K562 (cell line): ENCODE measurements around the gene CTDNEP1. TPM values are rescaled to one million over a fixed set of nuclear protein-coding genes. Genes with fewer than 3 reads are reported as not detected.

Source experiments
- ATAC-seq: fragments of 200-7000 bp; cut with Tn5 transposase; 3 replicates; pipeline ENCODE4 v1.9.1; 2020; ENCODE audit warnings: moderate library complexity
- BruUV-seq: library from RNA; stranded (reverse); fragments of 400-500 nt; replicated peaks from 2 replicates; lab custom pipeline; 2021; lab: Mats Ljungman, UMichigan
- CTCF ChIA-PET: fragments of 300-600 bp; formaldehyde crosslinking; extraction: SDS; loops from one replicate; lab custom pipeline; 2021; ENCODE audit warnings: low intra/inter-chr PET ratio; lab: Yijun Ruan, JAX
- POLR2A ChIA-PET: fragments of 300-600, 350-650 bp; sonication (Branson Sonifier 250); formaldehyde crosslinking; extraction: SDS; loops from one replicate; lab custom pipeline; 2021; ENCODE audit warnings: antibody characterized with exemption, inconsistent platforms; lab: Yijun Ruan, JAX
- DNase-seq, 4 experiments: peaks; one replicate each; pipeline versions ENCODE4 v3.0.0 to v3.0.0-alpha.2; 2011 to 2018; ENCODE audit warnings: low spot score in 3 of 4, mixed read lengths in 3 of 4; ENCODE audit errors: extremely low read depth in 1 of 4
- FAIRE-seq: peaks from 2 replicates; lab custom pipeline; 2011; peaks lifted over from hg19 to GRCh38; lab: Jason Lieb, UNC
- H2AFZ ChIP-seq: 2 replicates; pipeline ENCODE4 v1.6.0; 2011; ENCODE audit warnings: low read depth, low read length, control low read depth, inconsistent platforms
- H3K27ac ChIP-seq: fragments of 200-600 bp; 3 replicates; pipeline ENCODE4 v1.8.0; 2011; ENCODE audit warnings: low read depth, mild to moderate bottlenecking, control low read depth, inconsistent platforms, low read length, moderate library complexity, mixed read lengths; ENCODE audit errors: extremely low read depth
- H3K27me3 ChIP-seq, 2 experiments: fragments of 300-600 bp in 1 of 2; 2 replicates in 1 of 2; 3 replicates in 1 of 2; pipeline versions ENCODE4 v1.6.0 to v1.8.0; 2011; ENCODE audit warnings: inconsistent platforms in 2 of 2, low read length in 2 of 2, mild to moderate bottlenecking in 1 of 2, mixed read lengths in 1 of 2, moderate library complexity in 1 of 2; ENCODE audit not compliant: control insufficient read depth in 2 of 2, insufficient read depth in 2 of 2
- H3K36me3 ChIP-seq: fragments of 300-600 bp; 3 replicates; pipeline ENCODE4 v1.8.0; 2011; ENCODE audit warnings: mild to moderate bottlenecking, low read length, inconsistent platforms; ENCODE audit not compliant: control insufficient read depth, insufficient read depth
- H3K4me1 ChIP-seq, 2 experiments: fragments of 200-600 bp in 1 of 2; replicated peaks in 1 of 2; 2 replicates in 1 of 2; 3 replicates in 1 of 2; pipeline versions ENCODE4 v1.5.1 to v1.8.0; 2011; ENCODE audit warnings: inconsistent platforms in 2 of 2, low read length in 2 of 2, mild to moderate bottlenecking in 1 of 2, mixed read lengths in 1 of 2, moderate library complexity in 1 of 2; ENCODE audit not compliant: control insufficient read depth in 2 of 2, insufficient read depth in 2 of 2
- H3K4me2 ChIP-seq: 2 replicates; pipeline ENCODE4 v1.6.1; 2011; ENCODE audit warnings: low read length, control low read depth, inconsistent platforms, mixed read lengths; ENCODE audit not compliant: insufficient read depth
- H3K4me3 ChIP-seq: fragments of 200-600 bp; sonication (generic), shearing (Covaris generic); 2 replicates; pipeline ENCODE4 v1.5.1; 2016; ENCODE audit warnings: control low read depth, inconsistent platforms
- H3K79me2 ChIP-seq: fragments of 200-600 bp; 3 replicates; pipeline ENCODE4 v1.8.0; 2011; ENCODE audit warnings: low read length, inconsistent platforms; ENCODE audit not compliant: control insufficient read depth, insufficient read depth
- H3K9ac ChIP-seq, 2 experiments: 2 replicates each; pipeline versions ENCODE4 v1.6.0 to v1.6.1; 2011; ENCODE audit warnings: low read depth in 2 of 2, low read length in 2 of 2, control low read depth in 1 of 2, inconsistent platforms in 1 of 2, mild to moderate bottlenecking in 1 of 2, mixed read lengths in 1 of 2; ENCODE audit not compliant: insufficient read depth in 1 of 2
- H3K9me1 ChIP-seq: one replicate; pipeline ENCODE4 v1.6.0; 2011; ENCODE audit warnings: inconsistent platforms, mild to moderate bottlenecking, low read length, moderate library complexity; ENCODE audit not compliant: control insufficient read depth, insufficient read depth
- H3K9me3 ChIP-seq: replicated peaks from 2 replicates; pipeline ENCODE4 v1.5.1; 2011; ENCODE audit warnings: low read depth, low read length, inconsistent platforms; ENCODE audit not compliant: control insufficient read depth, insufficient read depth
- H4K20me1 ChIP-seq: replicated peaks from 2 replicates; pipeline ENCODE4 v1.6.1; 2011; ENCODE audit warnings: low read length, inconsistent platforms, mixed read lengths; ENCODE audit not compliant: control insufficient read depth, insufficient read depth
- ATF6 ChIP-seq: sonication (generic); formaldehyde crosslinking; IDR thresholded peaks from 2 replicates; pipeline ENCODE4 v1.4.0; 2020; ENCODE audit warnings: mild to moderate bottlenecking, missing genetic modification reagents
- ELF4 ChIP-seq: fragments of 450-650 bp; formaldehyde crosslinking; IDR thresholded peaks from 2 replicates; pipeline ENCODE4 v1.4.0; 2022; ENCODE audit warnings: missing genetic modification characterization
- FOXJ2 ChIP-seq: fragments of 200-800 bp; sonication (Bioruptor generic); IDR thresholded peaks from 2 replicates; pipeline ENCODE4 v1.6.1; 2016; ENCODE audit warnings: missing genetic modification characterization, missing compliant biosample characterization
- GTF2A2 ChIP-seq: IDR thresholded peaks from 2 replicates; pipeline ENCODE4 v1.6.1; 2016; ENCODE audit warnings: mild to moderate bottlenecking, missing genetic modification characterization, missing compliant biosample characterization
- MXD1 ChIP-seq: fragments of 250-450 bp; sonication (Bioruptor Pico); IDR thresholded peaks from 2 replicates; pipeline ENCODE4 v1.8.0; 2021; ENCODE audit warnings: borderline replicate concordance, mild to moderate bottlenecking, moderate library complexity; ENCODE audit not compliant: poor library complexity, severe bottlenecking
- PML ChIP-seq: IDR thresholded peaks from 2 replicates; pipeline ENCODE4 v1.6.1; 2012; ENCODE audit warnings: low read length, inconsistent platforms
- POLR2A ChIP-seq: fragments of 450-650 bp; conservative IDR thresholded peaks from 2 replicates; pipeline ENCODE4 v1.6.1; 2016
- POLR2AphosphoS2 ChIP-seq: IDR thresholded peaks from 2 replicates; pipeline ENCODE4 v1.6.1; 2012; ENCODE audit warnings: low read length, improper control_type of control experiment
- POLR2AphosphoS5 ChIP-seq: IDR thresholded peaks from 2 replicates; pipeline ENCODE4 v1.6.1; 2011; ENCODE audit warnings: mild to moderate bottlenecking, low read depth, low read length, moderate library complexity; ENCODE audit not compliant: control insufficient read depth, insufficient read depth
- RBFOX2 ChIP-seq: fragments of 200-400 bp; formaldehyde crosslinking; IDR thresholded peaks from 2 replicates; pipeline ENCODE4 v1.6.1; 2017; ENCODE audit warnings: low read depth, mild to moderate bottlenecking, low read length, moderate library complexity
- ZBTB2 ChIP-seq: fragments of 450-650 bp; IDR thresholded peaks from 2 replicates; pipeline ENCODE4 v1.6.1; 2016; ENCODE audit warnings: antibody characterized with exemption
- ZNF431 ChIP-seq: sonication (generic); formaldehyde crosslinking; IDR thresholded peaks from 2 replicates; pipeline ENCODE4 v1.8.0; 2022; ENCODE audit warnings: mild to moderate bottlenecking, missing genetic modification reagents
- ZNF436 ChIP-seq: fragments of 250-450, 450-650 bp; sonication (Bioruptor Pico); formaldehyde crosslinking; IDR thresholded peaks from 2 replicates; pipeline ENCODE4 v1.7.0; 2020; ENCODE audit warnings: mild to moderate bottlenecking
- WGBS: fragments of 100-300 bp; shearing (Covaris generic); methylation state at CpG from one replicate; pipeline ENCODE4 v1.1.6; 2016; ENCODE audit warnings: low coverage, mixed read lengths; ENCODE audit not compliant: insufficient coverage; ENCODE audit errors: missing lambda C conversion rate; 5-methylcytosine and 5-hydroxymethylcytosine counted together
- in situ Hi-C: fragments of 300-500 bp; cut with MboI; formaldehyde crosslinking; loops from 4 replicates; pipeline ENCODE4 v1.15.0; 2018; ENCODE audit warnings: inconsistent platforms, mixed read lengths
- intact Hi-C: fragments of 100-400 bp; cut with micrococcal nuclease; formaldehyde crosslinking; loops from 2 replicates; pipeline ENCODE4 v1.14.2; 2022
- polyA plus RNA-seq, 8 experiments: library from polyadenylated mRNA; depleted of rRNA in 4 of 8; stranded (reverse) in 5 of 8; unstranded in 3 of 8; fragments of >200 nt; fragmentation: Nextera tagmentation in 2 of 8; fragmentation: Illumina TruSeq in 1 of 8; extraction: Ambion mirVana in 2 of 8; extraction: Trizol in 1 of 8; gene quantifications; 2 replicates each; pipeline versions ENCODE4 v1.2.1 to v1.2.3, GENCODE V29; 2011 to 2014; ENCODE audit warnings: inconsistent platforms in 1 of 8, missing spikeins in 1 of 8
- total RNA-seq, 7 experiments: library from RNA; depleted of rRNA in 6 of 7; stranded (reverse); fragments of >200 nt in 6 of 7; fragmentation: Illumina TruSeq in 2 of 7; extraction: Trizol in 2 of 7; gene quantifications; 2 replicates each; pipeline versions ENCODE4 v1.2.1 to v1.2.3, GENCODE V29; 2011 to 2021; ENCODE audit warnings: low replicate concordance in 1 of 7

CTDNEP1 gene
- total and polyA plus RNA-seq, 9 of the 15 experiments (the other 6 are each of a cell fraction or from before 2014, with no cell fraction given): 10.7 to 150 (median 28.5) TPM

- 85% methylated on average over 12 of the region's 15 CpGs for WGBS
- Histone ChIP-seq H3K36me3 (peaks cover 68% of the 10 kb centered on the region; the same call in 2 of the 3 replicates), H3K4me2 (no peak overlapping the region), H2AFZ (no peak overlapping the region), H3K9ac (no peak overlapping the region; a peak in 1 of 4 replicates), H3K79me2 (peaks cover 24% of the 10 kb centered on the region), H3K9me3 (no peaks in the 10 kb centered on the region), H3K9me1 (peaks cover 6% of the 10 kb centered on the region), H3K4me1 (peaks cover 25 to 57% of the 10 kb centered on the region in 2 experiments), H3K27ac (no peak overlapping the region), H4K20me1 (peaks cover 6% of the 10 kb centered on the region), H3K27me3 (no peaks in the 10 kb centered on the region), H3K4me3 (no peak overlapping the region)
- in situ Hi-C loops (no loop called here), intact Hi-C loops (no loop called here)
- ChIA-PET POLR2A (interaction anchor here (0.8 to 7.7 kb wide), 3 partner anchors 8 to 254 kb away, joined by 3 to 73 read pairs (median 19); partner anchors contain the start of gene DVL2), CTCF (no interaction called here)
- FAIRE-seq (no peak), DNase-seq (no peak), ATAC-seq (no peak)
- no peak for TF ChIP-seq ZNF436 (CRISPR knock-in tag)
- 0 out of 2 replicates have a peak, but pooled peaks have one; percentile 14 for TF ChIP-seq ELF4 (CRISPR knock-in tag)
- TF ChIP-seq POLR2AphosphoS5: peak; percentile 10; the same call in 1 of the 2 replicates
- TF ChIP-seq MXD1 (CRISPR knock-in tag): no peak
- TF ChIP-seq POLR2AphosphoS2: peak; percentile 16; the same call in 1 of the 2 replicates
- 0 out of 2 replicates have a peak, but pooled peaks have one; percentile 10 for TF ChIP-seq PML
- peak; percentile 58 for TF ChIP-seq POLR2A
- no peak for TF ChIP-seq ZNF431 (CRISPR knock-in tag)
- TF ChIP-seq ATF6 (CRISPR knock-in tag): no peak
- TF ChIP-seq RBFOX2: peak; percentile 38; the same call in 1 of the 2 replicates
- TF ChIP-seq ZBTB2: no peak
- no peak for TF ChIP-seq FOXJ2 (tag)
- no peak for TF ChIP-seq GTF2A2 (tag)
- TSS peak; percentile 41 for BruUV-seq
Observed at GRCh38 chr17:7222093-7222971, 29.2 kb downstream of the CTDNEP1 start.
